K562 (cell line): Measurements from ENCODE around the gene LYPLA2. TPM values are rescaled to one million over a fixed set of nuclear protein-coding genes. Genes with fewer than 3 reads are reported as not detected.

Experiments used
- ATF7 ChIP-seq: fragments of 450-650 bp; IDR thresholded peaks from 2 replicates; pipeline ENCODE4 v1.7.1; 2014; ENCODE audit warnings: mild to moderate bottlenecking, moderate library complexity
- CBX2 ChIP-seq: fragments of 200-600 bp; sonication (generic); IDR thresholded peaks from one replicate; pipeline ENCODE4 v1.6.1; 2012; ENCODE audit warnings: mild to moderate bottlenecking, low read length, inconsistent platforms; ENCODE audit not compliant: insufficient read depth, poor library complexity, severe bottlenecking
- CCNT2 ChIP-seq: IDR thresholded peaks from 2 replicates; pipeline ENCODE4 v1.6.1; 2011; ENCODE audit warnings: borderline replicate concordance, low read depth, mild to moderate bottlenecking, moderate library complexity, mixed read lengths, low read length; ENCODE audit not compliant: insufficient read length; ENCODE audit errors: extremely low read depth
- ESRRB ChIP-seq: fragments of 250-450 bp; sonication (Bioruptor Pico); IDR thresholded peaks from 2 replicates; pipeline ENCODE4 v1.5.0; 2020; ENCODE audit warnings: mild to moderate bottlenecking, moderate library complexity, borderline replicate concordance
- GATAD2A ChIP-seq: fragments of 450-650 bp; IDR thresholded peaks from 2 replicates; pipeline ENCODE4 v1.6.1; 2017
- KLF13 ChIP-seq: fragments of 450-650 bp; IDR thresholded peaks from 2 replicates; pipeline ENCODE4 v1.6.1; 2016; ENCODE audit warnings: missing genetic modification characterization, low read depth, mild to moderate bottlenecking, missing compliant biosample characterization, moderate library complexity, borderline replicate concordance
- LARP7 ChIP-seq: fragments of 450-650 bp; IDR thresholded peaks from 2 replicates; pipeline ENCODE4 v1.6.1; 2016
- MCM3 ChIP-seq: fragments of 450-650 bp; IDR thresholded peaks from 2 replicates; pipeline ENCODE4 v1.6.1; 2016
- MEF2A ChIP-seq: IDR thresholded peaks from 2 replicates; pipeline ENCODE4 v1.6.1; 2011; ENCODE audit warnings: low read depth, mild to moderate bottlenecking, low read length, moderate library complexity; ENCODE audit not compliant: control insufficient read depth
- NFYB ChIP-seq: IDR thresholded peaks from 2 replicates; pipeline ENCODE4 v1.6.1; 2011; ENCODE audit warnings: mild to moderate bottlenecking, moderate library complexity; ENCODE audit not compliant: insufficient read length; ENCODE audit errors: extremely low read depth
- SMAD2 ChIP-seq: fragments of 150-350 bp; IDR thresholded peaks from 2 replicates; pipeline ENCODE4 v1.6.1; 2014; ENCODE audit warnings: low read depth, mild to moderate bottlenecking, low read length
- SRSF1 ChIP-seq: fragments of 200-400 bp; formaldehyde crosslinking; IDR thresholded peaks from 2 replicates; pipeline ENCODE4 v1.6.1; 2017; ENCODE audit warnings: mild to moderate bottlenecking, low read depth, low read length, moderate library complexity
- TAL1 ChIP-seq: fragments of 450-650 bp; IDR thresholded peaks from 2 replicates; pipeline ENCODE4 v1.6.1; 2016; ENCODE audit warnings: mild to moderate bottlenecking
- ZNF780A ChIP-seq: fragments of 250-450 bp; sonication (Bioruptor Pico); IDR thresholded peaks from 2 replicates; pipeline ENCODE4 v1.5.0; 2021; ENCODE audit warnings: mild to moderate bottlenecking
- polyA plus RNA-seq, 8 experiments: library from polyadenylated mRNA; depleted of rRNA in 4 of 8; stranded (reverse) in 5 of 8; unstranded in 3 of 8; fragments of >200 nt; fragmentation: Nextera tagmentation in 2 of 8; fragmentation: Illumina TruSeq in 1 of 8; extraction: Ambion mirVana in 2 of 8; extraction: Trizol in 1 of 8; gene quantifications; 2 replicates each; pipeline versions ENCODE4 v1.2.1 to v1.2.3, GENCODE V29; 2011 to 2014; ENCODE audit warnings: inconsistent platforms in 1 of 8, missing spikeins in 1 of 8
- total RNA-seq, 7 experiments: library from RNA; depleted of rRNA in 6 of 7; stranded (reverse); fragments of >200 nt in 6 of 7; fragmentation: Illumina TruSeq in 2 of 7; extraction: Trizol in 2 of 7; gene quantifications; 2 replicates each; pipeline versions ENCODE4 v1.2.1 to v1.2.3, GENCODE V29; 2011 to 2021; ENCODE audit warnings: low replicate concordance in 1 of 7
- TF ChIP-seq, protein P1 (sequence below): fragments of 250-450 bp; sonication (Bioruptor Pico); IDR thresholded peaks from 2 replicates; pipeline ENCODE4 v1.4.0; 2020; ENCODE audit warnings: borderline replicate concordance
- TF ChIP-seq, protein P2 (sequence below): sonication (generic); formaldehyde crosslinking; IDR thresholded peaks from 2 replicates; pipeline ENCODE4 v1.8.0; 2023; ENCODE audit warnings: mild to moderate bottlenecking, missing genetic modification reagents
- TF ChIP-seq, protein P3 (sequence below): fragments of 250-450 bp; sonication (Bioruptor Pico); IDR thresholded peaks from 2 replicates; pipeline ENCODE4 v1.5.0; 2021; ENCODE audit warnings: mild to moderate bottlenecking, borderline replicate concordance
- TF ChIP-seq, protein P4 (sequence below): IDR thresholded peaks from 3 replicates; pipeline ENCODE4 v1.6.1; 2011; ENCODE audit warnings: borderline replicate concordance, mild to moderate bottlenecking; ENCODE audit not compliant: insufficient read length, insufficient read depth
- TF ChIP-seq, protein P5 (sequence below): fragments of 450-650 bp; IDR thresholded peaks from 2 replicates; pipeline ENCODE4 v1.6.1; 2016; ENCODE audit warnings: borderline replicate concordance

The LYPLA2 gene
- total and polyA plus RNA-seq, 9 of the 15 experiments (the other 6 are each of a cell fraction or from before 2014, with no cell fraction given) = 3.9 to 128 (median 60.1) TPM

DNA sequence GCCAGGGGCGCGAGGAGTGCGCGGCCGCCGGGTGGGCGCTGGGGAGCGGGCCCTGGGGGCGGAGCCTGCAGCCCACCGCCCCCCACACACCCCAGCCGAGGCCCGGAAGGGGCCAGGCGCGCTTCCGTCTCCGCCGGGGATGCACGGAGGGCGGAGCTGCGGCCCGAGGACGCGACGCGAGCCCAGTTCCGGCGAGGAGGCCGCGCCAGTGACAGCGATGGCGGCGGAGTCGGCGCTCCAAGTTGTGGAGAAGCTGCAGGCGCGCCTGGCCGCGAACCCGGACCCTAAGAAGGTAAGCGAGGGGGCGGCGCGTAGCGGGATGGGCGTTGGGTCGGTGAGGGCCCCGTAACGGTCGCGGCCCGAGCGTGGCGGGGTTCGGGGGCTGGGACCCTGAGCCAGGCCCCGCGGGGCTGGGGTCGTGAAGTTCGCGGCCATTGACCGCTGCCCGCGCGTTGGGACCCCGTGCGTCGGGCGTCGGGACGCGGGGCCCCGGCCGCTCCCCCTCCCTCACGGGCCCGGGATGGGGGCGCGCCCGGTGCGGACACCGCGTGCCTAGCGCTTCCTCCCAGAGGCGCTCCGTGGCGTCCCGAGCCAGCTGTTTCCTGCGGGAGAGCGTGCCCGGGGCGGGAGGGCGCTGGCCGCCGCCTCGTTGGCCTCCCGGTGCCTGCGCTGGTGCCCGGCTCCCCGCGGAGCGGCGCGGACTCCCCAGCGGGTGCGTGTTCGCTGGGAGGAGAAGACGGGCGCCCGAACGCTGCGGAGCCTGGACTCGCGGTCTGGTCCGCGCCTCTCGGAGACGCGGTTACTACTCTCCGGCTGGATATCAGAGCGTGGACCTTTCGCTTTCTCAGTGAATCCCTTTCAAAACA lies 47.4 kb upstream of the LYPLA2 start, which contains the start of gene ELOA (continued):
- TF ChIP-seq, protein P1, sequence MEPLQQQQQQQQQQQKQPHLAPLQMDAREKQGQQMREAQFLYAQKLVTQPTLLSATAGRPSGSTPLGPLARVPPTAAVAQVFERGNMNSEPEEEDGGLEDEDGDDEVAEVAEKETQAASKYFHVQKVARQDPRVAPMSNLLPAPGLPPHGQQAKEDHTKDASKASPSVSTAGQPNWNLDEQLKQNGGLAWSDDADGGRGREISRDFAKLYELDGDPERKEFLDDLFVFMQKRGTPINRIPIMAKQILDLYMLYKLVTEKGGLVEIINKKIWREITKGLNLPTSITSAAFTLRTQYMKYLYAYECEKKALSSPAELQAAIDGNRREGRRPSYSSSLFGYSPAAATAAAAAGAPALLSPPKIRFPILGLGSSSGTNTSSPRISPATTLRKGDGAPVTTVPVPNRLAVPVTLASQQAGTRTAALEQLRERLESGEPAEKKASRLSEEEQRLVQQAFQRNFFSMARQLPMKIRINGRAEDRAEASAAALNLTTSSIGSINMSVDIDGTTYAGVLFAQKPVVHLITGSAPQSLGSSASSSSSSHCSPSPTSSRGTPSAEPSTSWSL (CRISPR knock-in tag) = no peak
- TF ChIP-seq, protein P2, sequence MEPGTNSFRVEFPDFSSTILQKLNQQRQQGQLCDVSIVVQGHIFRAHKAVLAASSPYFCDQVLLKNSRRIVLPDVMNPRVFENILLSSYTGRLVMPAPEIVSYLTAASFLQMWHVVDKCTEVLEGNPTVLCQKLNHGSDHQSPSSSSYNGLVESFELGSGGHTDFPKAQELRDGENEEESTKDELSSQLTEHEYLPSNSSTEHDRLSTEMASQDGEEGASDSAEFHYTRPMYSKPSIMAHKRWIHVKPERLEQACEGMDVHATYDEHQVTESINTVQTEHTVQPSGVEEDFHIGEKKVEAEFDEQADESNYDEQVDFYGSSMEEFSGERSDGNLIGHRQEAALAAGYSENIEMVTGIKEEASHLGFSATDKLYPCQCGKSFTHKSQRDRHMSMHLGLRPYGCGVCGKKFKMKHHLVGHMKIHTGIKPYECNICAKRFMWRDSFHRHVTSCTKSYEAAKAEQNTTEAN (CRISPR knock-in tag) = no peak
- TF ChIP-seq SMAD2 (no peak), MCM3 (no peak), TAL1 (no peak), ATF7 (peak; percentile 55), ZNF780A (CRISPR knock-in tag) (0 out of 2 replicates have a peak, but pooled peaks have one; percentile 9), CBX2 (no peak), ESRRB (CRISPR knock-in tag) (no peak), GATAD2A (0 out of 2 replicates have a peak, but pooled peaks have one; percentile 32), SRSF1 (no peak), MEF2A (no peak), NFYB (no peak), CCNT2 (peak; percentile 85), KLF13 (tag) (0 out of 2 replicates have a peak, but pooled peaks have one; percentile 50), LARP7 (no peak)
- TF ChIP-seq, protein P3, sequence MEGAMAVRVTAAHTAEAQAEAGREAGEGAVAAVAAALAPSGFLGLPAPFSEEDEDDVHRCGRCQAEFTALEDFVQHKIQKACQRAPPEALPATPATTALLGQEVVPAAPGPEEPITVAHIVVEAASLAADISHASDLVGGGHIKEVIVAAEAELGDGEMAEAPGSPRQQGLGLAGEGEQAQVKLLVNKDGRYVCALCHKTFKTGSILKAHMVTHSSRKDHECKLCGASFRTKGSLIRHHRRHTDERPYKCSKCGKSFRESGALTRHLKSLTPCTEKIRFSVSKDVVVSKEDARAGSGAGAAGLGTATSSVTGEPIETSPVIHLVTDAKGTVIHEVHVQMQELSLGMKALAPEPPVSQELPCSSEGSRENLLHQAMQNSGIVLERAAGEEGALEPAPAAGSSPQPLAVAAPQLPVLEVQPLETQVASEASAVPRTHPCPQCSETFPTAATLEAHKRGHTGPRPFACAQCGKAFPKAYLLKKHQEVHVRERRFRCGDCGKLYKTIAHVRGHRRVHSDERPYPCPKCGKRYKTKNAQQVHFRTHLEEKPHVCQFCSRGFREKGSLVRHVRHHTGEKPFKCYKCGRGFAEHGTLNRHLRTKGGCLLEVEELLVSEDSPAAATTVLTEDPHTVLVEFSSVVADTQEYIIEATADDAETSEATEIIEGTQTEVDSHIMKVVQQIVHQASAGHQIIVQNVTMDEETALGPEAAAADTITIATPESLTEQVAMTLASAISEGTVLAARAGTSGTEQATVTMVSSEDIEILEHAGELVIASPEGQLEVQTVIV (CRISPR knock-in tag) = no peak
- TF ChIP-seq, protein P4, sequence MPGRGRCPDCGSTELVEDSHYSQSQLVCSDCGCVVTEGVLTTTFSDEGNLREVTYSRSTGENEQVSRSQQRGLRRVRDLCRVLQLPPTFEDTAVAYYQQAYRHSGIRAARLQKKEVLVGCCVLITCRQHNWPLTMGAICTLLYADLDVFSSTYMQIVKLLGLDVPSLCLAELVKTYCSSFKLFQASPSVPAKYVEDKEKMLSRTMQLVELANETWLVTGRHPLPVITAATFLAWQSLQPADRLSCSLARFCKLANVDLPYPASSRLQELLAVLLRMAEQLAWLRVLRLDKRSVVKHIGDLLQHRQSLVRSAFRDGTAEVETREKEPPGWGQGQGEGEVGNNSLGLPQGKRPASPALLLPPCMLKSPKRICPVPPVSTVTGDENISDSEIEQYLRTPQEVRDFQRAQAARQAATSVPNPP = no peak
- TF ChIP-seq, protein P5, sequence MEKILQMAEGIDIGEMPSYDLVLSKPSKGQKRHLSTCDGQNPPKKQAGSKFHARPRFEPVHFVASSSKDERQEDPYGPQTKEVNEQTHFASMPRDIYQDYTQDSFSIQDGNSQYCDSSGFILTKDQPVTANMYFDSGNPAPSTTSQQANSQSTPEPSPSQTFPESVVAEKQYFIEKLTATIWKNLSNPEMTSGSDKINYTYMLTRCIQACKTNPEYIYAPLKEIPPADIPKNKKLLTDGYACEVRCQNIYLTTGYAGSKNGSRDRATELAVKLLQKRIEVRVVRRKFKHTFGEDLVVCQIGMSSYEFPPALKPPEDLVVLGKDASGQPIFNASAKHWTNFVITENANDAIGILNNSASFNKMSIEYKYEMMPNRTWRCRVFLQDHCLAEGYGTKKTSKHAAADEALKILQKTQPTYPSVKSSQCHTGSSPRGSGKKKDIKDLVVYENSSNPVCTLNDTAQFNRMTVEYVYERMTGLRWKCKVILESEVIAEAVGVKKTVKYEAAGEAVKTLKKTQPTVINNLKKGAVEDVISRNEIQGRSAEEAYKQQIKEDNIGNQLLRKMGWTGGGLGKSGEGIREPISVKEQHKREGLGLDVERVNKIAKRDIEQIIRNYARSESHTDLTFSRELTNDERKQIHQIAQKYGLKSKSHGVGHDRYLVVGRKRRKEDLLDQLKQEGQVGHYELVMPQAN = no peak
